ENCODE measurements around the gene PRELID1.

Gene PRELID1

GRCh38 chr5:177355162-177355867 lies 51.7 kb downstream of the PRELID1 start:
- H4K20me1 ChIP-seq (ENCODE audit: low read depth, low read length), result no peaks in the 10 kb centered on the region; the same call in 1 of the 2 replicates
- H3K9me2 ChIP-seq (replicated peaks; ENCODE audit: insufficient read depth, low read length), result no peaks in the 10 kb centered on the region
- H3K27me3 ChIP-seq (ENCODE audit: low read length), result no peaks in the 10 kb centered on the region
- H3K9me3 ChIP-seq (ENCODE audit: insufficient read depth, low read length), result no peaks in the 10 kb centered on the region
- peaks cover 10% of the 10 kb centered on the region for H3K79me2 ChIP-seq (ENCODE audit: insufficient read depth, low read length)
- peaks cover 7% of the 10 kb centered on the region for H3F3A ChIP-seq (ENCODE audit: insufficient read depth)
- no peak for TF ChIP-seq EZH2phosphoT487 (conservative IDR thresholded peaks at IDR 0.05; ENCODE audit: low read length)
- TF ChIP-seq, protein P1, sequence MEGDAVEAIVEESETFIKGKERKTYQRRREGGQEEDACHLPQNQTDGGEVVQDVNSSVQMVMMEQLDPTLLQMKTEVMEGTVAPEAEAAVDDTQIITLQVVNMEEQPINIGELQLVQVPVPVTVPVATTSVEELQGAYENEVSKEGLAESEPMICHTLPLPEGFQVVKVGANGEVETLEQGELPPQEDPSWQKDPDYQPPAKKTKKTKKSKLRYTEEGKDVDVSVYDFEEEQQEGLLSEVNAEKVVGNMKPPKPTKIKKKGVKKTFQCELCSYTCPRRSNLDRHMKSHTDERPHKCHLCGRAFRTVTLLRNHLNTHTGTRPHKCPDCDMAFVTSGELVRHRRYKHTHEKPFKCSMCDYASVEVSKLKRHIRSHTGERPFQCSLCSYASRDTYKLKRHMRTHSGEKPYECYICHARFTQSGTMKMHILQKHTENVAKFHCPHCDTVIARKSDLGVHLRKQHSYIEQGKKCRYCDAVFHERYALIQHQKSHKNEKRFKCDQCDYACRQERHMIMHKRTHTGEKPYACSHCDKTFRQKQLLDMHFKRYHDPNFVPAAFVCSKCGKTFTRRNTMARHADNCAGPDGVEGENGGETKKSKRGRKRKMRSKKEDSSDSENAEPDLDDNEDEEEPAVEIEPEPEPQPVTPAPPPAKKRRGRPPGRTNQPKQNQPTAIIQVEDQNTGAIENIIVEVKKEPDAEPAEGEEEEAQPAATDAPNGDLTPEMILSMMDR (IDR thresholded peaks at IDR 0.05; ENCODE audit: insufficient read depth, low read length, poor library complexity, severe bottlenecking), result no peak
- no peak overlapping the region for H3K9ac ChIP-seq (ENCODE audit: low read length)
- no peaks in the 10 kb centered on the region for H3K36me3 ChIP-seq (ENCODE audit: low read length)
- H3K4me3 ChIP-seq (ENCODE audit: insufficient read depth, low read length, poor library complexity, severe bottlenecking), result no peak overlapping the region
- H3K27ac ChIP-seq (ENCODE audit: low read depth, low read length), result no peak overlapping the region
- H2AFZ ChIP-seq (ENCODE audit: low read depth, low read length, severe bottlenecking), result no peak overlapping the region
- H3K4me2 ChIP-seq (ENCODE audit: low read depth, low read length, poor library complexity, severe bottlenecking), result no peak overlapping the region

DNA sequence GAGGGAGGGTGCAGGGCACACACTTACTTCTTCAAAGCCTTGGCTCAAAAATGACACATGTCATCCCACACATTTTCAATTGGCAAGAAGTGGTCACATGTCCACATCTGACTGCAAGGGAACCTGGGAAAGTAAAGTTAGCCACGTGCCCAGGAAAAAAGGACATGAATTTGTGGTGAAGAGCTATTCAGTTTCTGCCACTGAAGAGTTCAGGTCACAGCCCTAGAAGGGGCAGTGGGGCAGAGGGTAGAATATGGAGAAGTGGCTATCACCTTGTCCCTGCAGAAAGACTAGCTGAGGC lies 52.2 kb downstream of the PRELID1 start:
- Histone ChIP-seq H3K9ac (ENCODE audit: low read length) (no peak overlapping the region), H3K9me2 (replicated peaks; ENCODE audit: insufficient read depth, low read length) (no peaks in the 10 kb centered on the region), H3K27me3 (ENCODE audit: low read length) (no peaks in the 10 kb centered on the region), H3K27ac (ENCODE audit: low read depth, low read length) (no peak overlapping the region), H3K79me2 (ENCODE audit: insufficient read depth, low read length) (peaks cover 5% of the 10 kb centered on the region), H3K4me3 (ENCODE audit: insufficient read depth, low read length, poor library complexity, severe bottlenecking) (no peak overlapping the region), H3K4me2 (ENCODE audit: low read depth, low read length, poor library complexity, severe bottlenecking) (no peak overlapping the region), H2AFZ (ENCODE audit: low read depth, low read length, severe bottlenecking) (no peak overlapping the region), H3K36me3 (ENCODE audit: low read length) (no peaks in the 10 kb centered on the region), H3F3A (ENCODE audit: insufficient read depth) (peaks cover 7% of the 10 kb centered on the region), H4K20me1 (ENCODE audit: low read depth, low read length) (no peaks in the 10 kb centered on the region; the same call in 1 of the 2 replicates), H3K9me3 (ENCODE audit: insufficient read depth, low read length) (no peaks in the 10 kb centered on the region)
- TF ChIP-seq, protein P1 (IDR thresholded peaks at IDR 0.05; ENCODE audit: insufficient read depth, low read length, poor library complexity, severe bottlenecking), result no peak
- TF ChIP-seq EZH2phosphoT487 (conservative IDR thresholded peaks at IDR 0.05; ENCODE audit: low read length), result no peak
